ENCODE results near the gene SYNPO2. TPM values are rescaled to one million over a fixed set of nuclear protein-coding genes. Genes with fewer than 3 reads are reported as not detected.

Gene SYNPO2
- total and polyA plus RNA-seq, 2 of the 8 experiments (the other 6 are each of a cell fraction or from before 2014, with no cell fraction given): 0.50 to 4.2 TPM

DNA sequence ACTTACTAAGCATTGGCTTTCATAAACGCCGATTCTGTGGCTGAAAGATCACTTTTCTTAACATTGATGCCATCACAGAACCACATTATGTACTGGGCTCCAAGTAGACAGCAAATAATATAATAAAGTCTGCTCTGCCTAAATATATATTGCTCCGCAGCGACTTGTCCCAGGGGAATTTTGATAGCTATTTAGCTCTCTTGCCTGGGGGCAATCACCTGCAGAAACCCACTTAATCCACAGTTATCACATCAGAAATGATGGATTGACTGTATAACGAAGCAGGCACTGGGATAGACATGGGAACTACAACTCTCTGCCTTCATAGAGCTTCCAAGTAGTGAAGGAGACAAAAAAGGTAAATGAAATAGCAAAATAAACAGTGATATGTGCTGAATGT, 199.0 kb downstream of the SYNPO2 start:
- Histone ChIP-seq H3K23me2 (ENCODE audit: low read depth, low read length) (no peaks in the 10 kb centered on the region), H3K23ac (ENCODE audit: insufficient read length) (no peak overlapping the region), H4K8ac (ENCODE audit: extremely low read depth, insufficient read depth, low read length) (no peak overlapping the region), H2BK12ac (ENCODE audit: low read depth, low read length) (no peak overlapping the region), H3K36me3 (ENCODE audit: control insufficient read depth in 2 of 4, insufficient read depth in 4 of 4, low read length in 3 of 4) (no peaks in the 10 kb centered on the region), H3K4me2 (ENCODE audit: insufficient read depth in 1 of 2, low read depth in 2 of 2, low read length in 2 of 2) (no peak overlapping the region), H2BK5ac (ENCODE audit: low read depth, low read length) (no peak overlapping the region), H4K91ac (replicated peaks; ENCODE audit: insufficient read length, low read length) (no peak overlapping the region), H2BK15ac (ENCODE audit: low read length) (no peak overlapping the region), H2AK5ac (ENCODE audit: low read depth, low read length) (no peak overlapping the region), H3K4me1 (replicated peaks in 1 of 4; ENCODE audit: control insufficient read depth in 3 of 4, insufficient read depth in 4 of 4, low read length in 3 of 4) (no peaks in the 10 kb centered on the region), H2BK20ac (ENCODE audit: low read length) (no peak overlapping the region), H3K4me3 (ENCODE audit: extremely low read depth in 1 of 4, insufficient read depth in 2 of 4, low read depth in 3 of 4, low read length in 4 of 4) (no peak overlapping the region), H3K14ac (ENCODE audit: insufficient read length) (no peak overlapping the region), H3K9ac (replicated peaks in 1 of 4; ENCODE audit: extremely low read depth in 1 of 4, low read depth in 3 of 4, low read length in 3 of 4) (no peak overlapping the region), H3K79me2 (ENCODE audit: control insufficient read depth in 1 of 2, insufficient read depth in 2 of 2, low read length in 2 of 2) (no peaks in the 10 kb centered on the region), H2BK120ac (replicated peaks; ENCODE audit: low read depth, low read length) (no peak overlapping the region), H3K79me1 (ENCODE audit: low read depth, low read length) (no peaks in the 10 kb centered on the region), H3K4ac (replicated peaks; ENCODE audit: insufficient read length, low read depth, low read length) (no peak overlapping the region), H4K5ac (ENCODE audit: insufficient read length, low read depth, low read length) (no peak overlapping the region), H3K56ac (replicated peaks; ENCODE audit: insufficient read length, low read depth, low read length) (no peak overlapping the region), H3K18ac (ENCODE audit: extremely low read depth, low read length) (no peak overlapping the region), H4K20me1 (replicated peaks in 1 of 2; ENCODE audit: control insufficient read depth in 1 of 2, insufficient read depth in 2 of 2, low read length in 2 of 2) (no peaks in the 10 kb centered on the region), H3K27ac (ENCODE audit: low read depth, low read length) (no peak overlapping the region), H3K27me3 (replicated peaks in 1 of 4; ENCODE audit: control insufficient read depth in 3 of 4, extremely low read depth in 1 of 4, insufficient read depth in 3 of 4, low read length in 3 of 4) (no peaks in the 10 kb centered on the region), H3K9me3 (ENCODE audit: insufficient read depth in 2 of 2, low read depth in 1 of 2, low read length in 1 of 2) (no peaks in the 10 kb centered on the region), H2AFZ (ENCODE audit: low read length) (no peak overlapping the region)
- FAIRE-seq (no peak), DNase-seq (ENCODE audit: low read depth in 1 of 2, low spot score in 2 of 2) (no peak)
- ChIA-PET CTCF (ENCODE audit: partially characterized antibody) (interaction anchor here (0.6 to 1.7 kb wide), 6 partner anchors 15 to 104 kb away, joined by 3 to 7 read pairs (median 4); no protein-coding TSS in a partner anchor), POLR2A (ENCODE audit: partially characterized antibody) (interaction anchor here (1.1 kb wide), 1 partner anchor 124 kb away, joined by 3 read pairs; the partner anchor contains the start of gene USP53)
- WGBS, 2 experiments (ENCODE audit: extremely low coverage in 1 of 2, insufficient coverage in 1 of 2, insufficient read length in 1 of 2, insufficient replicate concordance in 2 of 2, low coverage in 1 of 2, low lambda C conversion rate in 2 of 2, missing lambda C conversion rate in 1 of 2): 91% methylated on average over 5 of the region's 5 CpGs; no CpG with 5 or more reads in 1 of the 2 experiments
- TF ChIP-seq TEAD4 (IDR thresholded peaks at IDR 0.05; ENCODE audit: low read depth, low read length) (no peak), CEBPB (IDR thresholded peaks at IDR 0.05; ENCODE audit: low read depth, low read length) (no peak), HDAC2 (IDR thresholded peaks at IDR 0.05; ENCODE audit: borderline replicate concordance in 1 of 2, low read depth in 2 of 2, low read length in 2 of 2) (no peak), CHD2 (IDR thresholded peaks at IDR 0.05; ENCODE audit: low read length) (no peak), CTBP2 (IDR thresholded peaks at IDR 0.05; ENCODE audit: borderline replicate concordance, insufficient read depth, insufficient read length, low read length) (no peak), GABPA (IDR thresholded peaks at IDR 0.05; ENCODE audit: borderline replicate concordance, insufficient read depth, low read length) (no peak), POLR2AphosphoS5 (IDR thresholded peaks at IDR 0.05; ENCODE audit: low read depth, low read length) (no peak), KDM1A (IDR thresholded peaks at IDR 0.05; ENCODE audit: borderline replicate concordance, low read length) (no peak)
- TF ChIP-seq, protein P1, sequence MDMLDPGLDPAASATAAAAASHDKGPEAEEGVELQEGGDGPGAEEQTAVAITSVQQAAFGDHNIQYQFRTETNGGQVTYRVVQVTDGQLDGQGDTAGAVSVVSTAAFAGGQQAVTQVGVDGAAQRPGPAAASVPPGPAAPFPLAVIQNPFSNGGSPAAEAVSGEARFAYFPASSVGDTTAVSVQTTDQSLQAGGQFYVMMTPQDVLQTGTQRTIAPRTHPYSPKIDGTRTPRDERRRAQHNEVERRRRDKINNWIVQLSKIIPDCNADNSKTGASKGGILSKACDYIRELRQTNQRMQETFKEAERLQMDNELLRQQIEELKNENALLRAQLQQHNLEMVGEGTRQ (IDR thresholded peaks at IDR 0.05; ENCODE audit: low read length): no peak
- TF ChIP-seq, protein P2, sequence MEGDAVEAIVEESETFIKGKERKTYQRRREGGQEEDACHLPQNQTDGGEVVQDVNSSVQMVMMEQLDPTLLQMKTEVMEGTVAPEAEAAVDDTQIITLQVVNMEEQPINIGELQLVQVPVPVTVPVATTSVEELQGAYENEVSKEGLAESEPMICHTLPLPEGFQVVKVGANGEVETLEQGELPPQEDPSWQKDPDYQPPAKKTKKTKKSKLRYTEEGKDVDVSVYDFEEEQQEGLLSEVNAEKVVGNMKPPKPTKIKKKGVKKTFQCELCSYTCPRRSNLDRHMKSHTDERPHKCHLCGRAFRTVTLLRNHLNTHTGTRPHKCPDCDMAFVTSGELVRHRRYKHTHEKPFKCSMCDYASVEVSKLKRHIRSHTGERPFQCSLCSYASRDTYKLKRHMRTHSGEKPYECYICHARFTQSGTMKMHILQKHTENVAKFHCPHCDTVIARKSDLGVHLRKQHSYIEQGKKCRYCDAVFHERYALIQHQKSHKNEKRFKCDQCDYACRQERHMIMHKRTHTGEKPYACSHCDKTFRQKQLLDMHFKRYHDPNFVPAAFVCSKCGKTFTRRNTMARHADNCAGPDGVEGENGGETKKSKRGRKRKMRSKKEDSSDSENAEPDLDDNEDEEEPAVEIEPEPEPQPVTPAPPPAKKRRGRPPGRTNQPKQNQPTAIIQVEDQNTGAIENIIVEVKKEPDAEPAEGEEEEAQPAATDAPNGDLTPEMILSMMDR (IDR thresholded peaks at IDR 0.05; ENCODE audit: control extremely low read depth in 1 of 3, insufficient read depth in 1 of 3, low read depth in 1 of 3, low read length in 3 of 3): no peak

Measured in H1 (cell line).